H1 (cell line): ENCODE measurements around the gene RTF1. TPM values are rescaled to one million over a fixed set of nuclear protein-coding genes. Genes with fewer than 3 reads are reported as not detected.

Source experiments
- CTCF ChIA-PET: fragments of 300-600 bp; sonication (Branson Sonifier 250); formaldehyde crosslinking; loops from one replicate; lab custom pipeline; 2021; ENCODE audit not compliant: partially characterized antibody; lab: Charles Lee
- POLR2A ChIA-PET: fragments of 300-600 bp; sonication (Branson Sonifier 250); formaldehyde crosslinking; loops from one replicate; lab custom pipeline; 2021; ENCODE audit warnings: inconsistent platforms; ENCODE audit not compliant: partially characterized antibody; lab: Charles Lee
- DNase-seq, 2 experiments: peaks; one replicate each; pipeline versions ENCODE4 v3.0.0 to v3.0.0-alpha.2; 2010 to 2022; ENCODE audit warnings: low spot score in 2 of 2, low read depth in 1 of 2, mixed read lengths in 1 of 2
- FAIRE-seq: peaks from 2 replicates; lab custom pipeline; 2011; peaks lifted over from hg19 to GRCh38; lab: Jason Lieb, UNC
- H2AFZ ChIP-seq: 2 replicates; pipeline ENCODE4 v1.8.1; 2012; ENCODE audit warnings: low read length, inconsistent platforms
- H2AK5ac ChIP-seq: 2 replicates; pipeline ENCODE4 v1.6.1; 2013; ENCODE audit warnings: low read depth, low read length
- H2BK120ac ChIP-seq: replicated peaks from 2 replicates; pipeline ENCODE3; 2013; ENCODE audit warnings: low read depth, low read length, inconsistent platforms
- H2BK12ac ChIP-seq: 2 replicates; pipeline ENCODE4 v1.6.1; 2013; ENCODE audit warnings: low read depth, low read length
- H2BK15ac ChIP-seq: 2 replicates; pipeline ENCODE4 v1.6.1; 2013; ENCODE audit warnings: low read length
- H2BK20ac ChIP-seq: 2 replicates; pipeline ENCODE4 v1.6.1; 2013; ENCODE audit warnings: low read length
- H2BK5ac ChIP-seq: 2 replicates; pipeline ENCODE4 v1.6.1; 2013; ENCODE audit warnings: low read depth, low read length
- H3K14ac ChIP-seq: 2 replicates; pipeline ENCODE4 v1.6.1; 2013; ENCODE audit warnings: inconsistent platforms; ENCODE audit not compliant: insufficient read length
- H3K18ac ChIP-seq: 2 replicates; pipeline ENCODE4 v1.6.1; 2013; ENCODE audit warnings: low read length; ENCODE audit errors: extremely low read depth
- H3K23ac ChIP-seq: 2 replicates; pipeline ENCODE4 v1.6.1; 2013; ENCODE audit warnings: inconsistent platforms; ENCODE audit not compliant: insufficient read length
- H3K23me2 ChIP-seq: 2 replicates; pipeline ENCODE4 v1.6.1; 2013; ENCODE audit warnings: low read depth, low read length
- H3K27ac ChIP-seq: 2 replicates; pipeline ENCODE4 v1.6.1; 2011; ENCODE audit warnings: low read depth, low read length, inconsistent platforms
- H3K27me3 ChIP-seq, 4 experiments: replicated peaks in 1 of 4; 1 replicate in 1 of 4; 2 replicates in 3 of 4; pipeline versions ENCODE4 v1.6.1 to v1.8.1; 2011 to 2013; ENCODE audit warnings: low read length in 3 of 4, mild to moderate bottlenecking in 3 of 4, inconsistent platforms in 2 of 4, mixed read lengths in 2 of 4, moderate library complexity in 1 of 4; ENCODE audit not compliant: control insufficient read depth in 3 of 4, insufficient read depth in 3 of 4; ENCODE audit errors: extremely low read depth in 1 of 4
- H3K36me3 ChIP-seq, 4 experiments: 2 replicates each; pipeline versions ENCODE4 v1.6.1 to v1.8.1; 2011 to 2013; ENCODE audit warnings: mild to moderate bottlenecking in 4 of 4, low read length in 3 of 4, moderate library complexity in 2 of 4, control low read depth in 1 of 4, inconsistent platforms in 1 of 4; ENCODE audit not compliant: insufficient read depth in 4 of 4, control insufficient read depth in 2 of 4
- H3K4ac ChIP-seq: replicated peaks from 2 replicates; pipeline ENCODE3; 2013; ENCODE audit warnings: low read length, low read depth, mixed read lengths, inconsistent platforms; ENCODE audit not compliant: insufficient read length
- H3K4me1 ChIP-seq, 4 experiments: replicated peaks in 1 of 4; 1 replicate in 1 of 4; 2 replicates in 3 of 4; pipeline versions ENCODE4 v1.6.1 to v1.8.1; 2011 to 2013; ENCODE audit warnings: low read length in 3 of 4, inconsistent platforms in 2 of 4, mixed read lengths in 1 of 4; ENCODE audit not compliant: insufficient read depth in 4 of 4, control insufficient read depth in 3 of 4
- H3K4me2 ChIP-seq, 2 experiments: 2 replicates each; pipeline versions ENCODE4 v1.6.1 to v1.8.1; 2011 to 2013; ENCODE audit warnings: low read depth in 2 of 2, low read length in 2 of 2, control low read depth in 1 of 2, inconsistent platforms in 1 of 2, mild to moderate bottlenecking in 1 of 2; ENCODE audit not compliant: insufficient read depth in 1 of 2
- H3K4me3 ChIP-seq, 4 experiments: fragments of 200-600, 300-600 bp in 1 of 4; sonication (generic), shearing (Covaris generic), sonication (Bioruptor Twin) in 1 of 4; 2 replicates each; pipeline versions ENCODE4 v1.5.1 to v1.8.1; 2011 to 2016; ENCODE audit warnings: low read length in 4 of 4, low read depth in 3 of 4, control low read depth in 2 of 4, inconsistent platforms in 2 of 4, mild to moderate bottlenecking in 2 of 4, mixed read lengths in 1 of 4, moderate library complexity in 1 of 4; ENCODE audit not compliant: insufficient read depth in 2 of 4; ENCODE audit errors: extremely low read depth in 1 of 4
- H3K56ac ChIP-seq: replicated peaks from 2 replicates; pipeline ENCODE3; 2013; ENCODE audit warnings: low read depth, mild to moderate bottlenecking, mixed read lengths, low read length, inconsistent platforms; ENCODE audit not compliant: insufficient read length
- H3K79me1 ChIP-seq: 2 replicates; pipeline ENCODE4 v1.6.1; 2013; ENCODE audit warnings: low read depth, low read length, control low read depth
- H3K79me2 ChIP-seq, 2 experiments: 2 replicates each; pipeline versions ENCODE4 v1.6.1 to v1.8.1; 2012 to 2013; ENCODE audit warnings: low read length in 2 of 2, mild to moderate bottlenecking in 2 of 2, inconsistent platforms in 1 of 2; ENCODE audit not compliant: insufficient read depth in 2 of 2, control insufficient read depth in 1 of 2
- H3K9ac ChIP-seq, 4 experiments: replicated peaks in 1 of 4; 1 replicate in 1 of 4; 2 replicates in 3 of 4; pipeline versions ENCODE4 v1.6.1 to v1.8.1; 2011 to 2013; ENCODE audit warnings: low read depth in 3 of 4, low read length in 3 of 4, control low read depth in 2 of 4, mild to moderate bottlenecking in 2 of 4, moderate library complexity in 2 of 4, inconsistent platforms in 1 of 4; ENCODE audit errors: extremely low read depth in 1 of 4
- H3K9me3 ChIP-seq, 2 experiments: 2 replicates each; pipeline versions ENCODE4 v1.6.1 to v1.8.1; 2012 to 2013; ENCODE audit warnings: mild to moderate bottlenecking in 2 of 2, moderate library complexity in 2 of 2, control low read depth in 1 of 2, inconsistent platforms in 1 of 2, low read depth in 1 of 2, low read length in 1 of 2, mixed read lengths in 1 of 2; ENCODE audit not compliant: insufficient read depth in 2 of 2
- H4K20me1 ChIP-seq, 2 experiments: replicated peaks in 1 of 2; 2 replicates each; pipeline versions ENCODE3 to v1.8.1; 2011 to 2013; ENCODE audit warnings: inconsistent platforms in 2 of 2, low read length in 2 of 2, mild to moderate bottlenecking in 1 of 2; ENCODE audit not compliant: insufficient read depth in 2 of 2, control insufficient read depth in 1 of 2
- H4K5ac ChIP-seq: 2 replicates; pipeline ENCODE4 v1.6.1; 2013; ENCODE audit warnings: low read length, low read depth, mixed read lengths, inconsistent platforms; ENCODE audit not compliant: insufficient read length
- H4K8ac ChIP-seq: 2 replicates; pipeline ENCODE4 v1.8.0; 2013; ENCODE audit warnings: mild to moderate bottlenecking, moderate library complexity, low read length, inconsistent platforms; ENCODE audit not compliant: insufficient read depth; ENCODE audit errors: extremely low read depth
- H4K91ac ChIP-seq: replicated peaks from 2 replicates; pipeline ENCODE3; 2013; ENCODE audit warnings: low read length, mixed read lengths, inconsistent platforms; ENCODE audit not compliant: insufficient read length
- ATF3 ChIP-seq: IDR thresholded peaks from 2 replicates; pipeline ENCODE4 v1.6.1; 2011; ENCODE audit warnings: low read depth, mild to moderate bottlenecking, low read length; ENCODE audit not compliant: insufficient read depth
- CEBPB ChIP-seq: IDR thresholded peaks from 2 replicates; pipeline ENCODE4 v1.6.1; 2012; ENCODE audit warnings: low read depth, low read length
- EGR1 ChIP-seq: IDR thresholded peaks from 2 replicates; pipeline ENCODE4 v1.6.1; 2011; ENCODE audit warnings: low read depth, low read length, borderline replicate concordance
- EP300 ChIP-seq, 2 experiments: IDR thresholded peaks; 1 replicate in 1 of 2; 2 replicates in 1 of 2; pipeline ENCODE4 v1.6.1; 2011 to 2012; ENCODE audit warnings: low read depth in 2 of 2, low read length in 2 of 2, mild to moderate bottlenecking in 2 of 2, borderline replicate concordance in 1 of 2, inconsistent platforms in 1 of 2, moderate library complexity in 1 of 2
- HDAC6 ChIP-seq: IDR thresholded peaks from one replicate; pipeline ENCODE4 v1.7.1; 2012; ENCODE audit warnings: low read depth, mild to moderate bottlenecking, inconsistent platforms, low read length, moderate library complexity
- NANOG ChIP-seq: IDR thresholded peaks from 2 replicates; pipeline ENCODE4 v1.6.1; 2011; ENCODE audit warnings: low read length, low read depth, mild to moderate bottlenecking, inconsistent platforms; ENCODE audit not compliant: insufficient read depth, poor library complexity, severe bottlenecking
- PHF8 ChIP-seq: fragments of 200-600 bp; sonication (generic); conservative IDR thresholded peaks from 2 replicates; pipeline ENCODE4 v1.7.1; 2012; ENCODE audit warnings: low read depth, mild to moderate bottlenecking, inconsistent platforms, low read length, moderate library complexity
- POLR2AphosphoS5 ChIP-seq: IDR thresholded peaks from 2 replicates; pipeline ENCODE4 v1.6.1; 2011; ENCODE audit warnings: low read depth, low read length
- SIRT6 ChIP-seq: IDR thresholded peaks from one replicate; pipeline ENCODE4 v1.7.1; 2012; ENCODE audit warnings: low read length, inconsistent platforms
- SUZ12 ChIP-seq: fragments of 200-600 bp; sonication (generic); IDR thresholded peaks from 2 replicates; pipeline ENCODE4 v1.6.1; 2012; ENCODE audit warnings: mild to moderate bottlenecking, inconsistent platforms, low read length, moderate library complexity, mixed read lengths
- USF2 ChIP-seq: IDR thresholded peaks from 2 replicates; pipeline ENCODE4 v1.6.1; 2011; ENCODE audit warnings: low read length, improper control_type of control experiment
- YY1 ChIP-seq: IDR thresholded peaks from 2 replicates; pipeline ENCODE4 v1.6.1; 2011; ENCODE audit warnings: low read depth, mild to moderate bottlenecking, low read length
- WGBS, 2 experiments: shearing (Covaris generic) in 1 of 2; methylation state at CpG; one replicate each; pipeline versions ENCODE4 v1.1.6 to v1.1.7; 2013 to 2015; ENCODE audit warnings: low lambda C conversion rate in 2 of 2, mixed read lengths in 2 of 2, inconsistent platforms in 1 of 2, low coverage in 1 of 2, missing lambda C conversion rate in 1 of 2; ENCODE audit not compliant: insufficient replicate concordance in 2 of 2, insufficient coverage in 1 of 2, insufficient read length in 1 of 2; ENCODE audit errors: extremely low coverage in 1 of 2, missing lambda C conversion rate in 1 of 2; 5-methylcytosine and 5-hydroxymethylcytosine counted together
- polyA plus RNA-seq, 7 experiments: library from polyadenylated mRNA; depleted of rRNA in 3 of 7; stranded (reverse) in 5 of 7; unstranded in 2 of 7; fragments of >200 nt in 5 of 7; fragments of 200-250 nt in 2 of 7; gene quantifications; 1 replicate in 5 of 7; 2 replicates in 1 of 7; 4 replicates in 1 of 7; pipeline versions ENCODE4 v1.2.1 to v1.2.3, GENCODE V29; 2011 to 2013; ENCODE audit warnings: missing spikeins in 2 of 7, mixed read lengths in 2 of 7
- total RNA-seq: library from RNA; stranded (reverse); fragmentation: NEBNext Ultra II Directional; extraction: Animal tissue kit (Norgen Biotek cat#: 25700); gene quantifications from 2 replicates; pipeline ENCODE4 v1.2.1, GENCODE V29; 2021

The RTF1 gene
- total and polyA plus RNA-seq, 2 of the 8 experiments (the other 6 are each of a cell fraction or from before 2014, with no cell fraction given), result 22.6 to 47.7 TPM

GRCh38 chr15:41520636-41521035 lies 103.7 kb downstream of the RTF1 start:
- H4K91ac ChIP-seq, result no peak overlapping the region
- no peak overlapping the region for H3K4me2 ChIP-seq
- CTCF ChIA-PET, result interaction anchor here (1.6 to 3.8 kb wide), 2 partner anchors 14 to 55 kb away, joined by 4 to 10 read pairs; no protein-coding TSS in a partner anchor
- TF ChIP-seq PHF8, result no peak
- TF ChIP-seq SIRT6, result no peak
- no peak for TF ChIP-seq POLR2AphosphoS5
- TF ChIP-seq ATF3, result no peak
- TF ChIP-seq SUZ12, result no peak
- TF ChIP-seq NANOG, result no peak
- no peak for TF ChIP-seq USF2
- no peak for TF ChIP-seq EP300 (IDR thresholded peaks at IDR 0.05; ENCODE audit: borderline replicate concordance in 1 of 2, low read depth in 2 of 2, low read length in 2 of 2)
- no peak for TF ChIP-seq HDAC6
- TF ChIP-seq YY1, result no peak
- no peak for TF ChIP-seq EGR1
- TF ChIP-seq CEBPB, result no peak

More at GRCh38 chr15:41520636-41521035, 103.7 kb downstream of the RTF1 start:
- Histone ChIP-seq H3K9ac (no peak overlapping the region), H2BK15ac (no peak overlapping the region), H2BK20ac (no peak overlapping the region), H3K36me3 (peaks cover 0 to 39% (median 13%) of the 10 kb centered on the region in 4 experiments; a peak in 6 of 8 replicates), H3K14ac (no peak overlapping the region), H4K8ac (no peak overlapping the region), H4K5ac (no peak overlapping the region), H3K4ac (no peak overlapping the region), H3K27ac (no peak overlapping the region), H3K79me2 (no peaks in the 10 kb centered on the region), H3K18ac (no peak overlapping the region), H3K79me1 (no peaks in the 10 kb centered on the region), H3K27me3 (no peaks in the 10 kb centered on the region), H3K4me1 (no peaks in the 10 kb centered on the region), H2AK5ac (no peak overlapping the region), H2BK5ac (no peak overlapping the region), H2BK12ac (no peak overlapping the region), H3K23me2 (no peaks in the 10 kb centered on the region), H3K4me3 (no peak overlapping the region), H4K20me1 (peaks cover 3% of the 10 kb centered on the region in 2 experiments), H3K23ac (no peak overlapping the region), H2BK120ac (no peak overlapping the region), H2AFZ (no peak overlapping the region), H3K56ac (no peak overlapping the region), H3K9me3 (no peaks in the 10 kb centered on the region; a peak in 1 of 4 replicates)
- 93% methylated on average over 17 of the region's 17 CpGs; no CpG with 5 or more reads in 1 of the 2 experiments for WGBS, 2 experiments
- FAIRE-seq, result no peak
- POLR2A ChIA-PET, result interaction anchor here (1.0 to 1.2 kb wide), 2 partner anchors 8 to 14 kb away, joined by 3 to 4 read pairs; no protein-coding TSS in a partner anchor
- no peak for DNase-seq
